H9 (cell line): ENCODE measurements around the gene CASTOR1. TPM values are rescaled to one million over a fixed set of nuclear protein-coding genes. Genes with fewer than 3 reads are reported as not detected.

Source experiments
- DNase-seq: peaks from one replicate; pipeline ENCODE4 v3.0.0-alpha.2; 2017
- H2AFZ ChIP-seq: one replicate; pipeline ENCODE4 v1.6.1; 2013; ENCODE audit warnings: mild to moderate bottlenecking, low read length, control low read depth, moderate library complexity
- H2AK5ac ChIP-seq: 2 replicates; pipeline ENCODE4 v1.6.1; 2013; ENCODE audit warnings: low read length, control low read depth, mixed read lengths; ENCODE audit not compliant: insufficient read length
- H2BK120ac ChIP-seq: one replicate; pipeline ENCODE4 v1.6.1; 2013; ENCODE audit warnings: low read depth, mild to moderate bottlenecking, low read length, control low read depth, inconsistent platforms; ENCODE audit not compliant: poor library complexity, severe bottlenecking
- H2BK12ac ChIP-seq: 2 replicates; pipeline ENCODE4 v1.6.1; 2013; ENCODE audit warnings: low read length, control low read depth, mixed read lengths, low read depth; ENCODE audit not compliant: insufficient read length
- H2BK15ac ChIP-seq: 2 replicates; pipeline ENCODE4 v1.6.1; 2013; ENCODE audit warnings: low read depth, low read length, control low read depth
- H2BK20ac ChIP-seq: one replicate; pipeline ENCODE4 v1.6.1; 2013; ENCODE audit warnings: low read depth, mild to moderate bottlenecking, low read length, control low read depth, inconsistent platforms; ENCODE audit not compliant: poor library complexity, severe bottlenecking
- H2BK5ac ChIP-seq: 2 replicates; pipeline ENCODE4 v1.6.1; 2013; ENCODE audit warnings: low read length, control low read depth, mixed read lengths; ENCODE audit not compliant: insufficient read length
- H3K14ac ChIP-seq: 2 replicates; pipeline ENCODE4 v1.6.1; 2013; ENCODE audit warnings: low read length, control low read depth; ENCODE audit not compliant: insufficient read depth
- H3K18ac ChIP-seq: 2 replicates; pipeline ENCODE4 v1.6.1; 2013; ENCODE audit warnings: low read depth, mild to moderate bottlenecking, mixed read lengths, low read length, control low read depth; ENCODE audit not compliant: insufficient read length
- H3K23ac ChIP-seq: 2 replicates; pipeline ENCODE4 v1.6.1; 2013; ENCODE audit warnings: low read length, control low read depth, mixed read lengths, low read depth; ENCODE audit not compliant: insufficient read length
- H3K23me2 ChIP-seq: 2 replicates; pipeline ENCODE4 v1.6.1; 2013; ENCODE audit warnings: low read depth, mild to moderate bottlenecking, mixed read lengths, low read length, control low read depth; ENCODE audit not compliant: insufficient read length, poor library complexity, severe bottlenecking
- H3K27ac ChIP-seq: 2 replicates; pipeline ENCODE4 v1.5.1; 2013; ENCODE audit warnings: low read length, control low read depth, mixed read lengths, low read depth; ENCODE audit not compliant: insufficient read length
- H3K27me3 ChIP-seq: 2 replicates; pipeline ENCODE4 v1.6.1; 2013; ENCODE audit warnings: low read length, control low read depth, inconsistent platforms; ENCODE audit not compliant: insufficient read depth
- H3K4ac ChIP-seq: 2 replicates; pipeline ENCODE4 v1.6.1; 2013; ENCODE audit warnings: low read depth, mild to moderate bottlenecking, control low read depth, inconsistent platforms, low read length, moderate library complexity
- H3K4me1 ChIP-seq: 2 replicates; pipeline ENCODE4 v1.6.1; 2013; ENCODE audit warnings: low read length, control low read depth, inconsistent platforms; ENCODE audit not compliant: insufficient read depth
- H3K4me2 ChIP-seq: 2 replicates; pipeline ENCODE4 v1.6.1; 2013; ENCODE audit warnings: low read length, control low read depth, mixed read lengths; ENCODE audit not compliant: insufficient read length, insufficient read depth
- H3K56ac ChIP-seq: 2 replicates; pipeline ENCODE4 v1.6.1; 2013; ENCODE audit warnings: low read depth, mild to moderate bottlenecking, mixed read lengths, low read length, control low read depth; ENCODE audit not compliant: insufficient read length
- H3K79me1 ChIP-seq: 2 replicates; pipeline ENCODE4 v1.6.1; 2013; ENCODE audit warnings: low read depth, mild to moderate bottlenecking, moderate library complexity, low read length, control low read depth, inconsistent platforms; ENCODE audit not compliant: insufficient read depth, poor library complexity, severe bottlenecking
- H3K79me2 ChIP-seq: 2 replicates; pipeline ENCODE4 v1.6.1; 2013; ENCODE audit warnings: low read length, control low read depth, inconsistent platforms; ENCODE audit not compliant: insufficient read depth
- H3K9ac ChIP-seq: 2 replicates; pipeline ENCODE4 v1.6.1; 2013; ENCODE audit warnings: low read length, control low read depth, mixed read lengths; ENCODE audit not compliant: insufficient read length; ENCODE audit errors: extremely low read depth
- H3K9me3 ChIP-seq: one replicate; pipeline ENCODE4 v1.6.1; 2013; ENCODE audit warnings: low read depth, low read length, inconsistent platforms; ENCODE audit not compliant: control insufficient read depth
- H3T11ph ChIP-seq: one replicate; pipeline ENCODE4 v1.6.1; 2013; ENCODE audit warnings: mild to moderate bottlenecking, low read length, control low read depth, inconsistent platforms
- H4K20me1 ChIP-seq: one replicate; pipeline ENCODE4 v1.6.1; 2013; ENCODE audit not compliant: control insufficient read depth, insufficient read length, insufficient read depth
- H4K5ac ChIP-seq: 2 replicates; pipeline ENCODE4 v1.6.1; 2013; ENCODE audit warnings: low read depth, mild to moderate bottlenecking, mixed read lengths, low read length, control low read depth; ENCODE audit not compliant: insufficient read length
- H4K8ac ChIP-seq: replicated peaks from 2 replicates; pipeline ENCODE4 v1.6.1; 2013; ENCODE audit warnings: low read length, control low read depth, mixed read lengths, low read depth; ENCODE audit not compliant: insufficient read length
- H4K91ac ChIP-seq: 2 replicates; pipeline ENCODE4 v1.6.1; 2013; ENCODE audit warnings: low read depth, mild to moderate bottlenecking, moderate library complexity, mixed read lengths, low read length, control low read depth; ENCODE audit not compliant: insufficient read length
- H3K27ac Mint-ChIP-seq, 3 experiments: 2 replicates in 2 of 3; 3 replicates in 1 of 3; pipeline ENCODE4 v1.8.0; 2020 to 2021; ENCODE audit warnings: mixed read lengths in 3 of 3, mild to moderate bottlenecking in 1 of 3, moderate library complexity in 1 of 3
- H3K27me3 Mint-ChIP-seq: 2 replicates; pipeline ENCODE4 v1.8.0; 2021; ENCODE audit warnings: low read depth, mild to moderate bottlenecking, moderate library complexity, mixed read lengths
- H3K36me3 Mint-ChIP-seq, 3 experiments: 2 replicates in 2 of 3; 3 replicates in 1 of 3; pipeline ENCODE4 v1.8.0; 2020 to 2021; ENCODE audit warnings: low read depth in 3 of 3, mixed read lengths in 3 of 3; ENCODE audit not compliant: insufficient read depth in 1 of 3
- H3K4me1 Mint-ChIP-seq, 2 experiments: 2 replicates each; pipeline ENCODE4 v1.8.0; 2020; ENCODE audit warnings: mixed read lengths in 2 of 2
- H3K4me3 Mint-ChIP-seq, 2 experiments: 2 replicates in 1 of 2; 3 replicates in 1 of 2; pipeline ENCODE4 v1.8.0; 2020 to 2021; ENCODE audit warnings: mild to moderate bottlenecking in 2 of 2, mixed read lengths in 2 of 2, moderate library complexity in 1 of 2
- H3K9me3 Mint-ChIP-seq, 2 experiments: 2 replicates in 1 of 2; 3 replicates in 1 of 2; pipeline ENCODE4 v1.8.0; 2020; ENCODE audit warnings: mild to moderate bottlenecking in 2 of 2, mixed read lengths in 2 of 2, moderate library complexity in 1 of 2
- WGBS: extraction: QIAGEN DNeasy Blood & Tissue Kit; methylation state at CpG from one replicate; pipeline ENCODE4 v1.1.7; 2013; ENCODE audit warnings: missing lambda C conversion rate, low lambda C conversion rate, mixed read lengths; ENCODE audit not compliant: insufficient read length; ENCODE audit errors: extremely low coverage; 5-methylcytosine and 5-hydroxymethylcytosine counted together
- total RNA-seq: library from RNA; stranded (reverse); gene quantifications from 2 replicates; pipeline ENCODE4 v1.2.1, GENCODE V29; 2021
- TF ChIP-seq, protein P1 (sequence below): fragments of 200-600 bp; sonication (generic); conservative IDR thresholded peaks from 3 replicates; pipeline ENCODE4 v1.8.0; 2021; ENCODE audit warnings: antibody characterized with exemption, mild to moderate bottlenecking

Gene CASTOR1
- total RNA-seq, 1 experiment from 2014 or later: 8.8 TPM

DNA sequence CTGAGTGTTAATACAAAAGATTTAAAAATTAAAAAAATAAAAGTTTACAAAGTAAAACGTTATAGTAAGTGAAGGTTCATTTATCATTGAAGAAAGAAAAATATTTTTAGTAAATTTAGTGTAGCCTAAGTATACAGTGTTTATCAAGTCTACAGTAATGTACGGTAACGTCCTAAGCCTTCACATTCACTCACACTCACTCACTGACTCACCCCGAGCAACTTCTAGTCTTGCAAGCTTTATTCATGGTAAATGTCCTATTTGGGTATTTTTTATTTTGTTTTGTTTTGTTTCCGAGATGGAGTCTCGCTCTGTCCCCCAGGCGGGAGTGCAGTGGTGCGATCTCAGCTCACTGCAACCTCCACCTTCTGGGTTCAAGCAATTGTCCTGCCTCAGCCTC is 8.8 kb downstream of the CASTOR1 start:
- H3K27me3 Mint-ChIP-seq: peaks cover 5% of the 10 kb centered on the region

More for the DNA sequence above, 8.8 kb downstream of the CASTOR1 start:
- H2BK120ac ChIP-seq: no peak overlapping the region
- no peaks in the 10 kb centered on the region for H3K9me3 ChIP-seq
- no peak overlapping the region for H2BK5ac ChIP-seq
- TF ChIP-seq, protein P1, sequence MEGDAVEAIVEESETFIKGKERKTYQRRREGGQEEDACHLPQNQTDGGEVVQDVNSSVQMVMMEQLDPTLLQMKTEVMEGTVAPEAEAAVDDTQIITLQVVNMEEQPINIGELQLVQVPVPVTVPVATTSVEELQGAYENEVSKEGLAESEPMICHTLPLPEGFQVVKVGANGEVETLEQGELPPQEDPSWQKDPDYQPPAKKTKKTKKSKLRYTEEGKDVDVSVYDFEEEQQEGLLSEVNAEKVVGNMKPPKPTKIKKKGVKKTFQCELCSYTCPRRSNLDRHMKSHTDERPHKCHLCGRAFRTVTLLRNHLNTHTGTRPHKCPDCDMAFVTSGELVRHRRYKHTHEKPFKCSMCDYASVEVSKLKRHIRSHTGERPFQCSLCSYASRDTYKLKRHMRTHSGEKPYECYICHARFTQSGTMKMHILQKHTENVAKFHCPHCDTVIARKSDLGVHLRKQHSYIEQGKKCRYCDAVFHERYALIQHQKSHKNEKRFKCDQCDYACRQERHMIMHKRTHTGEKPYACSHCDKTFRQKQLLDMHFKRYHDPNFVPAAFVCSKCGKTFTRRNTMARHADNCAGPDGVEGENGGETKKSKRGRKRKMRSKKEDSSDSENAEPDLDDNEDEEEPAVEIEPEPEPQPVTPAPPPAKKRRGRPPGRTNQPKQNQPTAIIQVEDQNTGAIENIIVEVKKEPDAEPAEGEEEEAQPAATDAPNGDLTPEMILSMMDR: no peak
- no peaks in the 10 kb centered on the region; the same call in 1 of the 2 replicates for H3K4me1 ChIP-seq
- no peak overlapping the region for H3K14ac ChIP-seq
- H3K4ac ChIP-seq: no peak overlapping the region
- H3T11ph ChIP-seq: no peak overlapping the region
- no peak overlapping the region for H4K5ac ChIP-seq
- WGBS: no CpG with 5 or more reads among the region's 8 CpGs
- H2BK15ac ChIP-seq: no peak overlapping the region
- H3K56ac ChIP-seq: no peak overlapping the region
- no peak overlapping the region for H3K27ac ChIP-seq
- H2BK12ac ChIP-seq: no peak overlapping the region
- H4K8ac ChIP-seq: no peak overlapping the region
- H2AFZ ChIP-seq: no peak overlapping the region
- no peak overlapping the region for H3K9ac ChIP-seq
- Mint-ChIP-seq H3K4me1 (peaks cover 9 to 15% of the 10 kb centered on the region in 2 experiments), H3K36me3 (no peaks in the 10 kb centered on the region), H3K9me3 (no peaks in the 10 kb centered on the region), H3K4me3 (no peak overlapping the region), H3K27ac (no peak overlapping the region)
- no peak overlapping the region for H2AK5ac ChIP-seq
- H3K4me2 ChIP-seq: no peak overlapping the region
- no peaks in the 10 kb centered on the region for H3K23me2 ChIP-seq
- no peak overlapping the region for H4K91ac ChIP-seq
- no peaks in the 10 kb centered on the region for H4K20me1 ChIP-seq
- no peak overlapping the region for H3K18ac ChIP-seq
- H3K23ac ChIP-seq: no peak overlapping the region
- H3K27me3 ChIP-seq: no peaks in the 10 kb centered on the region
- no peaks in the 10 kb centered on the region for H3K79me1 ChIP-seq
- no peak overlapping the region for H2BK20ac ChIP-seq
- DNase-seq: no peak
- H3K79me2 ChIP-seq: no peaks in the 10 kb centered on the region
